EH (cell line): ENCODE data around the gene PDCL2.
"Not testable (repeated sequence)": the region's sequence is repeated elsewhere in the genome, so short reads cannot be mapped to it uniquely, and the experiment has no call there.

ENCODE experiments used
- DNase-seq: peaks from one replicate; pipeline ENCODE4 v3.0.0-alpha.2; 2015; ENCODE audit warnings: low read depth

PDCL2 gene

GRCh38 chr4:55588160-55588559, 3.9 kb downstream of the PDCL2 start:
- DNase-seq, result no peak

- not testable (repeated sequence) for DNase-seq
These were observed 9.3 kb downstream of the PDCL2 start for GRCh38 chr4:55582773-55583172.

GRCh38 chr4:55578341-55579010, 13.6 kb downstream of the PDCL2 start:
- DNase-seq, result peak; percentile 11

- DNase-seq, result no peak
These were observed 16.5 kb downstream of the PDCL2 start for GRCh38 chr4:55575513-55575912.

- no peak for DNase-seq
These were observed 17.8 kb downstream of the PDCL2 start for GRCh38 chr4:55574252-55574651.

- DNase-seq, result no peak
These were observed 20.2 kb downstream of the PDCL2 start for GRCh38 chr4:55571806-55572205.

- no peak for DNase-seq
These were observed 23.0 kb downstream of the PDCL2 start for GRCh38 chr4:55568905-55569504.

- no peak for DNase-seq
These were observed 30.2 kb downstream of the PDCL2 start for GRCh38 chr4:55561889-55562288.

- DNase-seq, result no peak
These were observed 31.9 kb downstream of the PDCL2 start for GRCh38 chr4:55560096-55560495.

- DNase-seq, result peak; percentile 61
These were observed 37.5 kb downstream of the PDCL2 start for GRCh38 chr4:55554453-55555030.

GRCh38 chr4:55553441-55554201, 38.4 kb downstream of the PDCL2 start:
- peak; percentile 13 for DNase-seq

GRCh38 chr4:55551964-55552363, 40.1 kb downstream of the PDCL2 start:
- DNase-seq, result not testable (repeated sequence)

- DNase-seq, result peak; percentile 84
These were observed 42.2 kb downstream of the PDCL2 start for GRCh38 chr4:55549888-55550287.

- DNase-seq, result no peak
These were observed 44.1 kb downstream of the PDCL2 start for GRCh38 chr4:55547918-55548317.

GRCh38 chr4:55547466-55547770, 44.6 kb downstream of the PDCL2 start:
- DNase-seq, result no peak

GRCh38 chr4:55546756-55547465, 45.1 kb downstream of the PDCL2 start, which contains the start of gene CLOCK:
Gene CLOCK, minus strand, starts transcription at chr4:55546909. Its CDS starts 64,124 bp downstream, at chr4:55482785.
- DNase-seq, result peak; percentile 89

- no peak for DNase-seq
These were observed 45.6 kb downstream of the PDCL2 start for GRCh38 chr4:55546506-55546755.

GRCh38 chr4:55545641-55546505, 46.2 kb downstream of the PDCL2 start:
- DNase-seq, result peak; percentile 74

- DNase-seq, result peak; percentile 25
These were observed 46.9 kb downstream of the PDCL2 start for GRCh38 chr4:55545151-55545550.

GRCh38 chr4:55543858-55544257, 48.2 kb downstream of the PDCL2 start:
- DNase-seq, result peak; percentile 31

GRCh38 chr4:55540271-55540670, 51.8 kb downstream of the PDCL2 start:
- no peak for DNase-seq

GRCh38 chr4:55539658-55540057, 52.4 kb downstream of the PDCL2 start:
- DNase-seq, result peak; percentile 19
